Skin of body (tissue), 2 donors: ENCODE results near the gene CYP46A1. TPM values are rescaled to one million over a fixed set of nuclear protein-coding genes. Genes with fewer than 3 reads are reported as not detected.

Experiments used
- DNase-seq: peaks from one replicate; lab custom pipeline; 2025; lab: John Stamatoyannopoulos, UW
- total RNA-seq: library from RNA; depleted of rRNA; stranded (reverse); fragments of >200 nt; gene quantifications from one replicate; pipeline ENCODE4 v1.2.3, GENCODE V29; 2014

CYP46A1 gene
- total RNA-seq, 1 donor from 2014 or later: 2.0 TPM

- DNase-seq: no peak
These were observed 44.3 kb downstream of the CYP46A1 start for GRCh38 chr14:99728231-99728920.

- DNase-seq: no peak
These were observed 44.9 kb downstream of the CYP46A1 start for GRCh38 chr14:99728981-99729451.

- peak; percentile 54 for DNase-seq
These were observed 46.1 kb downstream of the CYP46A1 start for GRCh38 chr14:99729991-99730875.

GRCh38 chr14:99730876-99731546 is 46.9 kb downstream of the CYP46A1 start:
- DNase-seq: no peak

- no peak for DNase-seq
These were observed 47.7 kb downstream of the CYP46A1 start for GRCh38 chr14:99731547-99732435.

GRCh38 chr14:99732436-99733210 is 48.5 kb downstream of the CYP46A1 start:
- DNase-seq: no peak

GRCh38 chr14:99733211-99733539 is 49.1 kb downstream of the CYP46A1 start:
- DNase-seq: no peak

- no peak for DNase-seq
These were observed 49.7 kb downstream of the CYP46A1 start for GRCh38 chr14:99733540-99734405.

- DNase-seq: no peak
These were observed 50.4 kb downstream of the CYP46A1 start for GRCh38 chr14:99734406-99735051.

- DNase-seq: no peak
These were observed 51.4 kb downstream of the CYP46A1 start for GRCh38 chr14:99735189-99736135.

GRCh38 chr14:99736603-99737371 is 52.7 kb downstream of the CYP46A1 start:
- DNase-seq: no peak

- DNase-seq: no peak
These were observed 53.4 kb downstream of the CYP46A1 start for GRCh38 chr14:99737451-99737951.

- no peak for DNase-seq
These were observed 54.0 kb downstream of the CYP46A1 start for GRCh38 chr14:99737956-99738667.

GRCh38 chr14:99740411-99740810 is 56.3 kb downstream of the CYP46A1 start:
- no peak for DNase-seq

GRCh38 chr14:99741227-99741976 is 57.3 kb downstream of the CYP46A1 start:
- DNase-seq: no peak
